ENCODE data around the gene EXD3. TPM values are rescaled to one million over a fixed set of nuclear protein-coding genes. Genes with fewer than 3 reads are reported as not detected.
A peak's percentile ranks its signal among the peaks of the same experiment; 100 is the strongest.

EXD3 gene
- total and polyA plus RNA-seq, 2 of the 13 experiments (the other 11 are each of a cell fraction or from before 2014, with no cell fraction given) = 2.7 to 4.8 TPM

DNA sequence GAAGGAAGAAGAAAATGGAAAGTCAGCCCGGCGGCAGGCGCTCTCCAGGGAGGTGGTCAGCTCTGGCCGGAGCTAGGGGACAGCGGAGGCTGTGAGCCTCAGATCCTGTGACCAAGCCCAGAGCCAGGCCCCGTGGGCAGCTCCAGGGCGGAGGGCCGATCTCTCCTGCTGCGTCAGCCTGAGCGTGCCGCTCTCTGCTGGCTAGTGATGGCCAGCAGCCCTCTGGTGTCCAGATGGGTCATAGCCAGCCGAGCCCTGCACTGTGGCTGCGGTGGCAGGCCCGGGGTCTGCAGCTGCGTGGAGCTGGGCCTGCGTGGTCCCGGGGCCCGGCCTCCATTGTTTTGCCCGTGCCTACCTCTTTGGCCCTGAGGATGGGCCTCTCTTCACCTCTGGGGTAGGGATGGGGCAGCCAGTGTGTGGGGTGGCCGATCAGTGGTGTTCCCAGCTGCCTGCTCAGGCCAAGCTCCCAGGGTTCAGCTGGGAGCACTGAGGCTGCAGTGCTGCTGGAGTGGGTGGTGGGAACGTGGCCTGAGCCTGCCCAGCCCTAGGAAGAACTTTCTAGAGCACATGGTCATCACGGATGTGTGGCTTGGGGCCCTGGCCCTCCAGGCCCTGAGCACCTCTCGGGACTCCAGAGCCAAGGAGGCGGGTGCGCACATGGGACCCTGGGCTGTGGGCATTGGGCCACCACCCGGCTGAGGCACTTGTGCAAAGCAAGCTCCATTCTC lies 103.8 kb downstream of the EXD3 start (continued):
- TF ChIP-seq SOX13 (IDR thresholded peaks at IDR 0.05) (no peak), SOX13 (CRISPR knock-in tag; conservative IDR thresholded peaks at IDR 0.05 in 1 of 2, IDR thresholded peaks at IDR 0.05 in 1 of 2) (peak in 1 of 2 experiments; percentile 12; a peak in 1 of 4 replicates), HDAC2 (CRISPR knock-in tag; IDR thresholded peaks at IDR 0.05) (0 out of 2 replicates have a peak, but pooled peaks have one; percentile 19), FLYWCH1 (CRISPR knock-in tag; IDR thresholded peaks at IDR 0.05) (no peak), ZNF777 (CRISPR knock-in tag; IDR thresholded peaks at IDR 0.05) (peak; percentile 61; the same call in 1 of the 2 replicates), MTF2 (CRISPR knock-in tag; IDR thresholded peaks at IDR 0.05; ENCODE audit: borderline replicate concordance) (peak; percentile 85; the same call in 1 of the 2 replicates), ZKSCAN5 (CRISPR knock-in tag; IDR thresholded peaks at IDR 0.05) (no peak), RFX3 (CRISPR knock-in tag; IDR thresholded peaks at IDR 0.05) (no peak), RFXAP (CRISPR knock-in tag; IDR thresholded peaks at IDR 0.05; ENCODE audit: borderline replicate concordance) (peak; percentile 29; the same call in 1 of the 2 replicates), ELF3 (CRISPR knock-in tag; IDR thresholded peaks at IDR 0.05) (no peak), HOXA3 (CRISPR knock-in tag; IDR thresholded peaks at IDR 0.05) (peak; percentile 34; the same call in 1 of the 2 replicates), SOX6 (IDR thresholded peaks at IDR 0.05) (no peak), SOX6 (CRISPR knock-in tag; IDR thresholded peaks at IDR 0.05) (peak; percentile 40; the same call in 1 of the 2 replicates), HNRNPL (IDR thresholded peaks at IDR 0.05; ENCODE audit: low read depth, low read length) (peak; percentile 66; the same call in 1 of the 2 replicates)
- TF ChIP-seq, protein P1, sequence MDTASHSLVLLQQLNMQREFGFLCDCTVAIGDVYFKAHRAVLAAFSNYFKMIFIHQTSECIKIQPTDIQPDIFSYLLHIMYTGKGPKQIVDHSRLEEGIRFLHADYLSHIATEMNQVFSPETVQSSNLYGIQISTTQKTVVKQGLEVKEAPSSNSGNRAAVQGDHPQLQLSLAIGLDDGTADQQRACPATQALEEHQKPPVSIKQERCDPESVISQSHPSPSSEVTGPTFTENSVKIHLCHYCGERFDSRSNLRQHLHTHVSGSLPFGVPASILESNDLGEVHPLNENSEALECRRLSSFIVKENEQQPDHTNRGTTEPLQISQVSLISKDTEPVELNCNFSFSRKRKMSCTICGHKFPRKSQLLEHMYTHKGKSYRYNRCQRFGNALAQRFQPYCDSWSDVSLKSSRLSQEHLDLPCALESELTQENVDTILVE (CRISPR knock-in tag; IDR thresholded peaks at IDR 0.05) = no peak
- TF ChIP-seq, protein P2, sequence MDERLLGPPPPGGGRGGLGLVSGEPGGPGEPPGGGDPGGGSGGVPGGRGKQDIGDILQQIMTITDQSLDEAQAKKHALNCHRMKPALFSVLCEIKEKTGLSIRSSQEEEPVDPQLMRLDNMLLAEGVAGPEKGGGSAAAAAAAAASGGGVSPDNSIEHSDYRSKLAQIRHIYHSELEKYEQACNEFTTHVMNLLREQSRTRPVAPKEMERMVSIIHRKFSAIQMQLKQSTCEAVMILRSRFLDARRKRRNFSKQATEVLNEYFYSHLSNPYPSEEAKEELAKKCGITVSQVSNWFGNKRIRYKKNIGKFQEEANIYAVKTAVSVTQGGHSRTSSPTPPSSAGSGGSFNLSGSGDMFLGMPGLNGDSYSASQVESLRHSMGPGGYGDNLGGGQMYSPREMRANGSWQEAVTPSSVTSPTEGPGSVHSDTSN (CRISPR knock-in tag; IDR thresholded peaks at IDR 0.05) = no peak
- TF ChIP-seq, protein P3, sequence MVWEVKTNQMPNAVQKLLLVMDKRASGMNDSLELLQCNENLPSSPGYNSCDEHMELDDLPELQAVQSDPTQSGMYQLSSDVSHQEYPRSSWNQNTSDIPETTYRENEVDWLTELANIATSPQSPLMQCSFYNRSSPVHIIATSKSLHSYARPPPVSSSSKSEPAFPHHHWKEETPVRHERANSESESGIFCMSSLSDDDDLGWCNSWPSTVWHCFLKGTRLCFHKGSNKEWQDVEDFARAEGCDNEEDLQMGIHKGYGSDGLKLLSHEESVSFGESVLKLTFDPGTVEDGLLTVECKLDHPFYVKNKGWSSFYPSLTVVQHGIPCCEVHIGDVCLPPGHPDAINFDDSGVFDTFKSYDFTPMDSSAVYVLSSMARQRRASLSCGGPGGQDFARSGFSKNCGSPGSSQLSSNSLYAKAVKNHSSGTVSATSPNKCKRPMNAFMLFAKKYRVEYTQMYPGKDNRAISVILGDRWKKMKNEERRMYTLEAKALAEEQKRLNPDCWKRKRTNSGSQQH (CRISPR knock-in tag; IDR thresholded peaks at IDR 0.05; ENCODE audit: low read depth) = no peak
- TF ChIP-seq, protein P4, sequence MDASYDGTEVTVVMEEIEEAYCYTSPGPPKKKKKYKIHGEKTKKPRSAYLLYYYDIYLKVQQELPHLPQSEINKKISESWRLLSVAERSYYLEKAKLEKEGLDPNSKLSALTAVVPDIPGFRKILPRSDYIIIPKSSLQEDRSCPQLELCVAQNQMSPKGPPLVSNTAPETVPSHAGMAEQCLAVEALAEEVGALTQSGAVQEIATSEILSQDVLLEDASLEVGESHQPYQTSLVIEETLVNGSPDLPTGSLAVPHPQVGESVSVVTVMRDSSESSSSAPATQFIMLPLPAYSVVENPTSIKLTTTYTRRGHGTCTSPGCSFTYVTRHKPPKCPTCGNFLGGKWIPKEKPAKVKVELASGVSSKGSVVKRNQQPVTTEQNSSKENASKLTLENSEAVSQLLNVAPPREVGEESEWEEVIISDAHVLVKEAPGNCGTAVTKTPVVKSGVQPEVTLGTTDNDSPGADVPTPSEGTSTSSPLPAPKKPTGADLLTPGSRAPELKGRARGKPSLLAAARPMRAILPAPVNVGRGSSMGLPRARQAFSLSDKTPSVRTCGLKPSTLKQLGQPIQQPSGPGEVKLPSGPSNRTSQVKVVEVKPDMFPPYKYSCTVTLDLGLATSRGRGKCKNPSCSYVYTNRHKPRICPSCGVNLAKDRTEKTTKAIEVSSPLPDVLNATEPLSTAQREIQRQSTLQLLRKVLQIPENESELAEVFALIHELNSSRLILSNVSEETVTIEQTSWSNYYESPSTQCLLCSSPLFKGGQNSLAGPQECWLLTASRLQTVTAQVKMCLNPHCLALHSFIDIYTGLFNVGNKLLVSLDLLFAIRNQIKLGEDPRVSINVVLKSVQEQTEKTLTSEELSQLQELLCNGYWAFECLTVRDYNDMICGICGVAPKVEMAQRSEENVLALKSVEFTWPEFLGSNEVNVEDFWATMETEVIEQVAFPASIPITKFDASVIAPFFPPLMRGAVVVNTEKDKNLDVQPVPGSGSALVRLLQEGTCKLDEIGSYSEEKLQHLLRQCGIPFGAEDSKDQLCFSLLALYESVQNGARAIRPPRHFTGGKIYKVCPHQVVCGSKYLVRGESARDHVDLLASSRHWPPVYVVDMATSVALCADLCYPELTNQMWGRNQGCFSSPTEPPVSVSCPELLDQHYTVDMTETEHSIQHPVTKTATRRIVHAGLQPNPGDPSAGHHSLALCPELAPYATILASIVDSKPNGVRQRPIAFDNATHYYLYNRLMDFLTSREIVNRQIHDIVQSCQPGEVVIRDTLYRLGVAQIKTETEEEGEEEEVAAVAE (CRISPR knock-in tag; IDR thresholded peaks at IDR 0.05; ENCODE audit: borderline replicate concordance) = no peak
